OCI-LY7 (cell line): ENCODE data around the gene SLC1A4. TPM values are rescaled to one million over a fixed set of nuclear protein-coding genes. Genes with fewer than 3 reads are reported as not detected.

Experiments used
- BruUV-seq: library from RNA; stranded (reverse); fragments of 400-500 nt; replicated peaks from 2 replicates; lab custom pipeline; 2021; lab: Mats Ljungman, UMichigan
- CTCF ChIA-PET: fragments of 300-600 bp; sonication (Branson Sonifier 250); formaldehyde crosslinking; loops from one replicate; lab custom pipeline; 2022; ENCODE audit warnings: antibody characterized with exemption; ENCODE audit not compliant: unreplicated experiment; lab: Charles Lee
- POLR2A ChIA-PET: fragments of 300-600 bp; sonication (Branson Sonifier 250); formaldehyde crosslinking; loops from one replicate; lab custom pipeline; 2022; ENCODE audit warnings: antibody characterized with exemption; lab: Charles Lee
- DNase-seq: peaks from one replicate; pipeline ENCODE4 v3.0.0-alpha.2; 2015; ENCODE audit warnings: low spot score
- H2AFZ ChIP-seq: fragments of 200-600 bp; sonication (generic), shearing (Covaris generic); 2 replicates; pipeline ENCODE4 v1.6.1; 2014; ENCODE audit warnings: mild to moderate bottlenecking, antibody characterized with exemption, low read length, moderate library complexity
- H3K27ac ChIP-seq: fragments of 200-600 bp; sonication (generic); 2 replicates; pipeline ENCODE4 v1.5.1; 2014; ENCODE audit warnings: mixed run types, low read depth, mild to moderate bottlenecking, moderate library complexity, low read length, inconsistent platforms; ENCODE audit not compliant: poor library complexity, severe bottlenecking
- H3K36me3 ChIP-seq: fragments of 200-600 bp; sonication (generic); 2 replicates; pipeline ENCODE4 v1.6.1; 2014; ENCODE audit warnings: mild to moderate bottlenecking, antibody characterized with exemption, low read length, moderate library complexity, mixed read lengths; ENCODE audit not compliant: insufficient read depth
- H3K4me1 ChIP-seq: fragments of 200-600 bp; sonication (generic); 2 replicates; pipeline ENCODE4 v1.5.1; 2014; ENCODE audit warnings: mild to moderate bottlenecking, low read length; ENCODE audit not compliant: insufficient read depth, poor library complexity, severe bottlenecking
- H3K4me2 ChIP-seq: fragments of 200-600 bp; sonication (generic); 2 replicates; pipeline ENCODE4 v1.6.1; 2014; ENCODE audit warnings: mild to moderate bottlenecking, low read length
- H3K4me3 ChIP-seq: fragments of 200-600 bp; sonication (generic); 2 replicates; pipeline ENCODE4 v1.5.1; 2014; ENCODE audit warnings: mild to moderate bottlenecking, low read depth, low read length; ENCODE audit not compliant: poor library complexity, severe bottlenecking
- H3K79me2 ChIP-seq: fragments of 200-600 bp; sonication (generic); 2 replicates; pipeline ENCODE4 v1.6.1; 2016; ENCODE audit warnings: low read depth, mild to moderate bottlenecking, low read length, moderate library complexity, mixed read lengths; ENCODE audit not compliant: insufficient read depth
- H3K9me2 ChIP-seq: fragments of 200-600 bp; sonication (generic); 2 replicates; pipeline ENCODE4 v1.6.1; 2016; ENCODE audit warnings: mild to moderate bottlenecking, low read length, mixed read lengths; ENCODE audit not compliant: insufficient read depth
- H3K9me3 ChIP-seq: fragments of 200-600 bp; sonication (generic); 2 replicates; pipeline ENCODE4 v1.6.1; 2014; ENCODE audit warnings: mild to moderate bottlenecking, mixed run types, low read length, mixed read lengths
- H4K20me1 ChIP-seq: fragments of 200-600 bp; sonication (generic); 2 replicates; pipeline ENCODE4 v1.6.1; 2014; ENCODE audit warnings: mild to moderate bottlenecking, antibody characterized with exemption, low read length, moderate library complexity, mixed read lengths; ENCODE audit not compliant: insufficient read depth
- EZH2phosphoT487 ChIP-seq: fragments of 200-600 bp; sonication (generic); IDR thresholded peaks from 2 replicates; pipeline ENCODE4 v1.6.1; 2018; ENCODE audit warnings: low read depth, borderline replicate concordance, mild to moderate bottlenecking, mixed run types, antibody characterized with exemption, low read length, moderate library complexity, mixed read lengths
- intact Hi-C: fragments of 100-400 bp; cut with micrococcal nuclease; formaldehyde crosslinking; loops from one replicate; pipeline ENCODE4 v1.10.0; 2022; ENCODE audit not compliant: unreplicated experiment
- total RNA-seq, 2 experiments: library from RNA; depleted of rRNA in 1 of 2; stranded (reverse); fragments of >200 nt in 1 of 2; shearing (Covaris generic) in 1 of 2; gene quantifications; 2 replicates each; pipeline ENCODE4 v1.2.3, GENCODE V29; 2014 to 2022
- TF ChIP-seq, protein P1 (sequence below): fragments of 200-600 bp; sonication (generic); conservative IDR thresholded peaks from 2 replicates; pipeline ENCODE4 v1.5.1; 2014; ENCODE audit warnings: mild to moderate bottlenecking, antibody characterized with exemption, low read length, moderate library complexity, mixed read lengths

SLC1A4 gene
- total RNA-seq, 2 experiments from 2014 or later, result 17.2 to 31.1 TPM

DNA sequence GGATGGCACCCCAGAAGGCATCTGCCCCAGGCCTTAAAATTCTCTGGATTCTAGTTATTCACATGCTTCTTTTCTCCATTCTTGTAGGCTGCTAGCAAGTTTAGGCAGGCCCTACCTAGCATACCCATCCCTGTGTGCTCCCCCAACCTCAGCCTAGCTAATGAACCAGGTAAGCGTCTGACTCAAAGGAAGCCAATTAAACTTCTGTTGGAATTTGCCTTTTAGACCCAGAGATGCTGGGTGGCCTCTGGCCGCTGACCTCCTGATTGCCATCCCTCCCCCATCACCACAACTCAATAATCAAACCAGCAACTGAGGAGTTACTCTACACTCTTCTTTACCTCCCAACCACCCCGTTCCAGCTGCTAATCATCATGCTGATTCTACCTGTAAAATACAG, 48.0 kb downstream of the SLC1A4 start:
- Histone ChIP-seq H3K27ac (no peak overlapping the region), H2AFZ (no peak overlapping the region), H3K4me2 (no peak overlapping the region), H4K20me1 (no peaks in the 10 kb centered on the region), H3K36me3 (peaks cover 20% of the 10 kb centered on the region), H3K79me2 (no peaks in the 10 kb centered on the region), H3K4me1 (peaks cover 31% of the 10 kb centered on the region), H3K4me3 (no peak overlapping the region), H3K9me3 (no peaks in the 10 kb centered on the region), H3K9me2 (no peaks in the 10 kb centered on the region)
- DNase-seq, result no peak
- ChIA-PET CTCF (no interaction called here), POLR2A (interaction anchor here (0.6 to 0.9 kb wide), 3 partner anchors 11 to 286 kb away, joined by 3 to 4 read pairs (median 3); no protein-coding TSS in a partner anchor)
- BruUV-seq, result no TSS peak
- no peak for TF ChIP-seq EZH2phosphoT487
- TF ChIP-seq, protein P1, sequence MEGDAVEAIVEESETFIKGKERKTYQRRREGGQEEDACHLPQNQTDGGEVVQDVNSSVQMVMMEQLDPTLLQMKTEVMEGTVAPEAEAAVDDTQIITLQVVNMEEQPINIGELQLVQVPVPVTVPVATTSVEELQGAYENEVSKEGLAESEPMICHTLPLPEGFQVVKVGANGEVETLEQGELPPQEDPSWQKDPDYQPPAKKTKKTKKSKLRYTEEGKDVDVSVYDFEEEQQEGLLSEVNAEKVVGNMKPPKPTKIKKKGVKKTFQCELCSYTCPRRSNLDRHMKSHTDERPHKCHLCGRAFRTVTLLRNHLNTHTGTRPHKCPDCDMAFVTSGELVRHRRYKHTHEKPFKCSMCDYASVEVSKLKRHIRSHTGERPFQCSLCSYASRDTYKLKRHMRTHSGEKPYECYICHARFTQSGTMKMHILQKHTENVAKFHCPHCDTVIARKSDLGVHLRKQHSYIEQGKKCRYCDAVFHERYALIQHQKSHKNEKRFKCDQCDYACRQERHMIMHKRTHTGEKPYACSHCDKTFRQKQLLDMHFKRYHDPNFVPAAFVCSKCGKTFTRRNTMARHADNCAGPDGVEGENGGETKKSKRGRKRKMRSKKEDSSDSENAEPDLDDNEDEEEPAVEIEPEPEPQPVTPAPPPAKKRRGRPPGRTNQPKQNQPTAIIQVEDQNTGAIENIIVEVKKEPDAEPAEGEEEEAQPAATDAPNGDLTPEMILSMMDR, result no peak
- intact Hi-C loops, result no loop called here

DNA sequence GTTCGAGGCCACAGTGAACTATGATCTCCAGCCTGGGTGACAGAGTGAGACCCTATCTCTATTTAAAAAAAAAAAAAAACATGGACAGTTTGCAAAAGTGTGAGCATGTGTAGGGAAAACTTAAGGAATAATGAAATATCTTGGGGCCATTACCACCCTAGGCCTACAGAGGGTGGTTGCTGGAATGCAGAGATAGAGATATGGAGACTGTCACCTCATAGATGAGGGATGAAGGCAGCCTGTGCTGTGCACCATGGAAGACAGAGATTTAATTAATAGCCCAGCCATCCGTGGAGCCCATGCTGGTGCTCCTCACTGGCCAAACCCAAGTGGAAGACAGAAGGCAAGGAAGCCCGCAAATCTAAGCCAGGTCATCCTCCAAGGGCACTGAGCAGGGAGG, 50.4 kb downstream of the SLC1A4 start:
- H4K20me1 ChIP-seq, result no peaks in the 10 kb centered on the region
- ChIA-PET POLR2A (interaction anchor here (0.7 to 0.8 kb wide), 2 partner anchors 214 to 400 kb away, joined by 3 to 4 read pairs; no protein-coding TSS in a partner anchor), CTCF (no interaction called here)
- intact Hi-C loops, result loop anchor here (1.0 to 5.0 kb wide), 3 partner anchors 22 to 707 kb away; no protein-coding TSS in a partner anchor
- no peaks in the 10 kb centered on the region for H3K9me2 ChIP-seq
- no peak overlapping the region for H3K4me3 ChIP-seq
- H3K27ac ChIP-seq, result no peak overlapping the region
- H3K36me3 ChIP-seq, result peaks cover 40% of the 10 kb centered on the region
- peaks cover 17% of the 10 kb centered on the region for H3K9me3 ChIP-seq
- H3K79me2 ChIP-seq, result no peaks in the 10 kb centered on the region
- no TSS peak for BruUV-seq
- no peak for DNase-seq
- no peak overlapping the region for H2AFZ ChIP-seq
- TF ChIP-seq, protein P1, result no peak
- TF ChIP-seq EZH2phosphoT487, result no peak
- peaks cover 9% of the 10 kb centered on the region for H3K4me1 ChIP-seq
- no peak overlapping the region for H3K4me2 ChIP-seq
